Fibroblast of lung (primary cell): ENCODE results near the gene ZNF593. TPM values are rescaled to one million over a fixed set of nuclear protein-coding genes. Genes with fewer than 3 reads are reported as not detected.

ENCODE experiments used
- DNase-seq, 2 donors: peaks; one replicate each; pipeline versions ENCODE4 v3.0.0 to v3.0.0-alpha.2; 2010; ENCODE audit warnings: low read depth in 2 of 2
- H2AFZ ChIP-seq: 2 replicates; pipeline ENCODE4 v1.5.1; 2012; ENCODE audit warnings: low read length, control low read depth, inconsistent platforms
- H3K27ac ChIP-seq: 2 replicates; pipeline ENCODE4 v1.5.1; 2011; ENCODE audit warnings: low read length, control low read depth; ENCODE audit not compliant: insufficient read depth
- H3K27me3 ChIP-seq: 2 replicates; pipeline ENCODE4 v1.5.1; 2011; ENCODE audit warnings: mild to moderate bottlenecking, low read length; ENCODE audit not compliant: control insufficient read depth, insufficient read depth
- H3K36me3 ChIP-seq: 2 replicates; pipeline ENCODE4 v1.5.1; 2011; ENCODE audit warnings: low read length; ENCODE audit not compliant: control insufficient read depth, insufficient read depth
- H3K4me1 ChIP-seq: 2 replicates; pipeline ENCODE4 v1.5.1; 2011; ENCODE audit warnings: low read length; ENCODE audit not compliant: control insufficient read depth, insufficient read depth; ENCODE audit errors: extremely low read depth
- H3K4me2 ChIP-seq: 2 replicates; pipeline ENCODE4 v1.5.1; 2011; ENCODE audit warnings: low read length, control low read depth; ENCODE audit not compliant: insufficient read depth; ENCODE audit errors: extremely low read depth
- H3K4me3 ChIP-seq, 4 experiments: fragments of 200-600 bp in 1 of 4; sonication (generic) in 1 of 4; replicated peaks in 1 of 4; 2 replicates each; pipeline ENCODE4 v1.5.1; 2011 to 2016; ENCODE audit warnings: low read length in 4 of 4, low read depth in 3 of 4, mild to moderate bottlenecking in 3 of 4, control low read depth in 2 of 4, inconsistent platforms in 1 of 4, mixed read lengths in 1 of 4; ENCODE audit not compliant: insufficient read depth in 1 of 4; ENCODE audit errors: control extremely low read depth in 1 of 4
- H3K79me2 ChIP-seq: 2 replicates; pipeline ENCODE4 v1.5.1; 2012; ENCODE audit warnings: mild to moderate bottlenecking, low read length, inconsistent platforms; ENCODE audit not compliant: control insufficient read depth, insufficient read depth
- H3K9ac ChIP-seq: 2 replicates; pipeline ENCODE4 v1.5.1; 2011; ENCODE audit warnings: mild to moderate bottlenecking, low read length, control low read depth; ENCODE audit not compliant: insufficient read depth
- H3K9me3 ChIP-seq: 2 replicates; pipeline ENCODE4 v1.5.1; 2012; ENCODE audit warnings: low read depth, low read length; ENCODE audit not compliant: control insufficient read depth, insufficient read depth
- H4K20me1 ChIP-seq: 2 replicates; pipeline ENCODE4 v1.5.1; 2011; ENCODE audit warnings: low read length; ENCODE audit not compliant: control insufficient read depth, insufficient read depth; ENCODE audit errors: extremely low read depth
- CTCF ChIP-seq, 2 donors: IDR thresholded peaks in 1 of 2; conservative IDR thresholded peaks in 1 of 2; 1 replicate in 1 of 2; 2 replicates in 1 of 2; pipeline ENCODE4 v1.5.1; 2011 to 2012; ENCODE audit warnings: low read length in 2 of 2, control low read depth in 1 of 2, inconsistent platforms in 1 of 2, low read depth in 1 of 2, mild to moderate bottlenecking in 1 of 2
- EZH2 ChIP-seq: IDR thresholded peaks from 2 replicates; pipeline ENCODE4 v1.5.1; 2012; ENCODE audit warnings: low read length, control low read depth, mild to moderate bottlenecking; ENCODE audit errors: missing control alignments
- polyA plus RNA-seq, 2 donors: library from polyadenylated mRNA; depleted of rRNA in 1 of 2; stranded (reverse) in 1 of 2; unstranded in 1 of 2; fragments of >200 nt; gene quantifications; 2 replicates each; pipeline ENCODE4 v1.2.1, GENCODE V29; 2011 to 2012; ENCODE audit warnings: missing spikeins in 1 of 2
- total RNA-seq: library from RNA; depleted of rRNA; stranded (reverse); fragments of >200 nt; gene quantifications from 2 replicates; pipeline ENCODE4 v1.2.1, GENCODE V29; 2014

ZNF593 gene
- total and polyA plus RNA-seq, 2 donors (not counting 1 experiment from before 2014, with no cell fraction given): 17.6 to 30.7 TPM

DNA sequence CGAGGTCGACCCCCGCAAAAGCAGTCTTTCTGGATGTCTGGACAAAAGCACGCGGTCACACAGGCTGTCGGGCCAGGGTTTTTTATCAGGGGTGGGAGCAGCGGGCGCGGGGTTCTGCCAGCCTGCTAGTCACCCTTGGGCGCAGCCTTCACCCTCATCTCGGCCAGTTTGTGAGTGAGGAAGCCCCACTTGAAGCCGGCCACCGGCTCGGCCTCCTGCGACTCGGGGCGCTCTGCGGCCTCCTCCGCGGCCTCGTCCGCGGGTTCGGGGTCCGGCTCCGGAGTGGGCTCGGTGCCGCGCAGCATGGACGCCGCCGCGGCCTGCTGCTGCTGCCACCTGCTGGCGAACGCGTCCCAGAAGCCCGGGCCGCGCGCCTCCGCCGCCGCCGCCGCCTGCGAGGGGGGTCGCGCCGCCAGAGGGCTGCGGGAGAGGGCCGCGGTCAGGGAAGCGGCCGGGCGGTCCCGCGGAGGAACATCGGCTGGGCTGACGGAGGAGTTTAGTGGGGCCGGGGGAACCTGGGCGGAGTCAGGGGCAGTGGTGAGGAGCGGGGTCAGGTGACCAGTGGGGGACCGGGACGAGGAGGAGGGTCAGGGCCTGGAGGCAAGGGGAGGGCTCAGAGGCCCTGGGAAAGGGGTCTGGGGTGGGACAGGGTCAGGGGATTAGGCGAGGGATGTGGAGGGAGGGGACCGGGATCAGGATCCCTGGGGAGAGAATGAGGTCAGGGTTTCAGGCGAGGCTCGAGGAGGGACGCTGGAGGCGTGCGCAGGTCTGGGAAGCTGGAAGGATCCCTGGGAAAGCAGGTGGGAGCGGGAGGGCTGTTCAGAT, 5.5 kb upstream of the ZNF593 start:
- no peaks in the 10 kb centered on the region for H4K20me1 ChIP-seq
- H3K9me3 ChIP-seq: no peaks in the 10 kb centered on the region

GRCh38 chr1:26164861-26165842, 4.6 kb upstream of the ZNF593 start:
- Histone ChIP-seq H3K9ac (no peak overlapping the region), H2AFZ (no peak overlapping the region), H3K27me3 (no peaks in the 10 kb centered on the region), H3K36me3 (no peaks in the 10 kb centered on the region), H3K4me2 (no peak overlapping the region), H3K9me3 (no peaks in the 10 kb centered on the region), H3K79me2 (peaks cover under 1% of the 10 kb centered on the region), H3K27ac (no peak overlapping the region), H3K4me1 (peaks cover 2% of the 10 kb centered on the region), H4K20me1 (no peaks in the 10 kb centered on the region), H3K4me3 (no peak overlapping the region)
- peak in 1 of 2 donors; percentile 11 for DNase-seq
- TF ChIP-seq EZH2 (no peak), CTCF (conservative IDR thresholded peaks at IDR 0.05 in 1 of 2, IDR thresholded peaks at IDR 0.05 in 1 of 2; ENCODE audit: low read depth in 1 of 2, low read length in 2 of 2) (no peak)

More for the DNA sequence above, 5.5 kb upstream of the ZNF593 start:
- H3K27ac ChIP-seq: no peak overlapping the region
- H3K79me2 ChIP-seq: no peaks in the 10 kb centered on the region
- peaks cover 2% of the 10 kb centered on the region for H3K4me1 ChIP-seq
- DNase-seq: no peak
- peak; percentile 24 for TF ChIP-seq CTCF (conservative IDR thresholded peaks at IDR 0.05 in 1 of 2, IDR thresholded peaks at IDR 0.05 in 1 of 2; ENCODE audit: low read depth in 1 of 2, low read length in 2 of 2)
- TF ChIP-seq EZH2: peak; percentile 20
- H2AFZ ChIP-seq: no peak overlapping the region
- peak overlapping the region in 3 of 4 experiments; percentile 8 to 36 (median 19) for H3K4me3 ChIP-seq
- H3K9ac ChIP-seq: no peak overlapping the region
- no peaks in the 10 kb centered on the region for H3K36me3 ChIP-seq
- peak overlapping the region; percentile 58 for H3K4me2 ChIP-seq
- no peaks in the 10 kb centered on the region for H3K27me3 ChIP-seq
